GM12872 (cell line): Measurements from ENCODE around the gene JAG2.

ENCODE experiments used
- TF ChIP-seq, protein P1 (sequence below): IDR thresholded peaks from 3 replicates; pipeline ENCODE4 v1.5.1; 2011; ENCODE audit warnings: low read depth, mild to moderate bottlenecking, low read length, moderate library complexity; ENCODE audit not compliant: insufficient read depth

JAG2 gene

DNA sequence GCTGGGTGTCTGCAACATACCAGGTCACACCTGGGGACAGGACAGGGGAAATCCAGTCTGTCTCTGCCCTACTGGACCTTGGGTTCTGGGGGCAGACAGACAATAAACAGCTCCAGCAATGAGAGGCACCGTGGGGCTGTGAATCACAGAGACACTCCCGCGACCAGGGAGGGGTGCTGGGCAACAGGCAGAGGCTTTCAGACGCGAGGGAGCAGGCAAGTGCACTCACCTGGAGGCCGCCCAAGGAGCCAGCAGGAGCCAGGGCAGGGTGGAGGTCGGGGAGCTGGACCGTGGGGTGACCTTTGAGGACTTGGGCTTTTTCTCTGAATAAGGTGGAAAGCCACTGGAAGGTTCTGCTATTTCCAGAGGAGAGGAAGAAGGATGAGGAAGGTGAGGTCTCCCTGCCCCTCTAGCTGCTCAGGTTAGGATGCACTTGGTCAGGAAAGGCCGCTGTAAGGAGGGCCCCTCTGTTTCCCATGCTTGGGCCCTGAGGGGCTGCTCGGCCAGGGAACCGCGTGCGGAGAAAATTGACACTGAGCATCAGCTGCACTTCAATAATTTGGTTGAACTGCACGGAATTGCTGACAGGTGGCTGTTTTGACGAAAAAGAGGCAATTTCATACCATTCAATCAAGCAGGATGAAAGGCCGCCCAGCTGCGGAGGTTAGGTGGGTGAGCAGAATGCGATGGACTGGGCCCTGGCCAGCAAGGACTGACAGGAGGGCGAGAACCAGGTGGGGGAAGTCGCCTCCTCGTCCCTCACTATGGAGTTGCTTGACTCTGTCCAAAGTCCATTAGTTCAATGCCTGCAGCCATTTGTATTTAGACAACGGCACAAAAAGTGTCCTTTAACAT, 42.2 kb downstream of the JAG2 start:
- TF ChIP-seq, protein P1, sequence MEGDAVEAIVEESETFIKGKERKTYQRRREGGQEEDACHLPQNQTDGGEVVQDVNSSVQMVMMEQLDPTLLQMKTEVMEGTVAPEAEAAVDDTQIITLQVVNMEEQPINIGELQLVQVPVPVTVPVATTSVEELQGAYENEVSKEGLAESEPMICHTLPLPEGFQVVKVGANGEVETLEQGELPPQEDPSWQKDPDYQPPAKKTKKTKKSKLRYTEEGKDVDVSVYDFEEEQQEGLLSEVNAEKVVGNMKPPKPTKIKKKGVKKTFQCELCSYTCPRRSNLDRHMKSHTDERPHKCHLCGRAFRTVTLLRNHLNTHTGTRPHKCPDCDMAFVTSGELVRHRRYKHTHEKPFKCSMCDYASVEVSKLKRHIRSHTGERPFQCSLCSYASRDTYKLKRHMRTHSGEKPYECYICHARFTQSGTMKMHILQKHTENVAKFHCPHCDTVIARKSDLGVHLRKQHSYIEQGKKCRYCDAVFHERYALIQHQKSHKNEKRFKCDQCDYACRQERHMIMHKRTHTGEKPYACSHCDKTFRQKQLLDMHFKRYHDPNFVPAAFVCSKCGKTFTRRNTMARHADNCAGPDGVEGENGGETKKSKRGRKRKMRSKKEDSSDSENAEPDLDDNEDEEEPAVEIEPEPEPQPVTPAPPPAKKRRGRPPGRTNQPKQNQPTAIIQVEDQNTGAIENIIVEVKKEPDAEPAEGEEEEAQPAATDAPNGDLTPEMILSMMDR = no peak

DNA sequence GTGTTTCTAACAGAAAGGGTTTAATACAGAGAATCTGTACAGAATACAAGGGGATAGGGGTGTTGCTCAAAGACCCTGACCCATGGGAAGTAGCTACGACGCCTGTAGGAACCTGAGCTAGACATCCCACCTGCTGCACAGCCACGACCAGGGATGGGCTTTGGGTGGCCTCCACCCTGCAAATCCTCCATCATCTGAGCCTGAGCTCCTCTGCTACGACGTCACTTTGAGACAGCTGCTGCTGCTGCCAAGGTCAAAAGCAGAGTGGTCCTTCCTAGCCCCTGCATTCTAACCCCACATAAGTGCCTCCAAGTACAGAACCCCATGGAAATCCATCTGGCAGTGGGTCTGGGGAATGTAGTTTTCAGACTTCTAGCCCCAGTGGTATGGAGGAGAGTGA, 43.8 kb downstream of the JAG2 start:
- TF ChIP-seq, protein P1 = no peak

DNA sequence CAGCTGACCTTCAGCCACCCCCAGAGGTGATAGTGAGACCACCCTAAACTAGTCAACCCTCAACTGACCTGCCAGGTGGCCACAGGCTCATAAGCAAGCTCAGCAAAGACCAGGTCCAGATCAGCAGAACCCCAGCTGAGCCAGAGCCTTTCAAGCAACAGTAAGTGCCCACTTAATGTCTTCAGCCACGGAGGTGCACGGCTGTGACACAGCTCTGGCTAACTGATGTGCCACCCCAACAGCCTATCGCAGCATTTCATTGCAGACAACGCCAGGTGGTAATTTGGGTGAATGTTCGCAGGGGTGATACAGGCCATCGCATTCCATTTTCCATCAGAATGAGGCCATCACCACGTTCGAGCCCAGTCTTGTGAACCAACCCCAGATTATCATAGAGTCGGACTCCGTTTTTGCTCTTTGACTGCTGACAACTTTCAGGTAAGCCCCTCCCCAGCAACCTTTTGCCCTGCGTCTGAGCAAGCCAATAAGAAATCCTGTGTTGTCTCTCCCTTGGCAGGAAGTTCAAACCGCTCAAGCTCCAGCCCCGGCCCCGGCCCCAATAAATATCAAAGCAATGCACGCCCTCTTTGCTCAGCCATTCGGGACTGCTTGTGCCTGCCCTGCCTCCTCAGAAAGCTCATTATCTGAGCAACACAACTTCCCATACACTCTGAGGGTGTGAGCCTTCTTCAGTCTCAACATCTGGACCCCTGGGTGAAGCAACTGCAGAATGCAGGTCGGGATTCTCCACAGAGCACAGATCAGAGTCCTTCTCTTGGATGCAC, 44.4 kb downstream of the JAG2 start:
- TF ChIP-seq, protein P1 = no peak

DNA sequence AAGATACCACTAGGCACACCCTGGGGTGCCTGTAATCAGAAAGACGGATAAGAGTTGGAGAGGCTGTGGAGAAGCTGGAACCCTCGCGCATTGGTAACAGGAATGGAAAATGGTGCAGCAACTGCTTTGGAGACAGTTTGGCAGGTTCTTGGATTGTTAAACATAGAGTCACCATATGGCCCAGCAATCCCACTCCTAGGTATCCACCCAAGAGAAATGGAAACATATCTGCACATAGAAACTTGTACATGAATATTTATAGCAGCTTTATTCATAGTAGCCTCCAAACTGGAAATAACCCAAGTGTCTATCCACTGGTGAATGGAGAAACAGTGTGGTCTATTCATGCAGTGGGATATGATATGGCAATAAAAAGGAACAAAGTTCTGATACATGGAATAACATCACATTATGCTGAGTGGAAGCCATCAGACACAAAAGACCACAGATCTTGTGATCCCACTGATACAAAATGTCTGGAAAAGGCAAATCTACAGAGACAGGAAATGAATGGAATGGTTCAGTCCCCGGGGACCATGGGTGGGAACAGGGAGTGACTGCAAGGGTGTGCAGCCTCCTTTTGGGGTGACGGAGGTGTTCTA, 45.4 kb downstream of the JAG2 start:
- TF ChIP-seq, protein P1 = no peak

DNA sequence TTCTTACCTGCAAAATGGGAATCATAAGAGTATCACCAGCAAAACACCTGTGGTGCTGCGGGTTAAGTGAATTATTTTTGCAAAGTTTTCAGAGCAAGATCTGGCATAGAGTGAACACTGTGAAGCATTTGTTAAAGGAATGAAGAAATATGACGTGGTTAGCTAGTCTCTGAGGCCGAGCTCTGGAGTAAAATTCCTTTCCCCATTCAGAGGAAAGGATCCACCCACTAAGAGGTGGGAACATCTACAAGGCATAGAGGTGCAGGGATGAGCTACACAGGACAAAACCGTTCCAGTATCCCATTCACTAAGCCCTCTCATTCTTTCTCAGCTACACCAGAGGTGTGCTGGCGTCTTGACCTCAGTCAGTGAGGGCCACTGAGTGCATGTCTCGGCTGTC, 48.5 kb downstream of the JAG2 start:
- TF ChIP-seq, protein P1 = no peak

DNA sequence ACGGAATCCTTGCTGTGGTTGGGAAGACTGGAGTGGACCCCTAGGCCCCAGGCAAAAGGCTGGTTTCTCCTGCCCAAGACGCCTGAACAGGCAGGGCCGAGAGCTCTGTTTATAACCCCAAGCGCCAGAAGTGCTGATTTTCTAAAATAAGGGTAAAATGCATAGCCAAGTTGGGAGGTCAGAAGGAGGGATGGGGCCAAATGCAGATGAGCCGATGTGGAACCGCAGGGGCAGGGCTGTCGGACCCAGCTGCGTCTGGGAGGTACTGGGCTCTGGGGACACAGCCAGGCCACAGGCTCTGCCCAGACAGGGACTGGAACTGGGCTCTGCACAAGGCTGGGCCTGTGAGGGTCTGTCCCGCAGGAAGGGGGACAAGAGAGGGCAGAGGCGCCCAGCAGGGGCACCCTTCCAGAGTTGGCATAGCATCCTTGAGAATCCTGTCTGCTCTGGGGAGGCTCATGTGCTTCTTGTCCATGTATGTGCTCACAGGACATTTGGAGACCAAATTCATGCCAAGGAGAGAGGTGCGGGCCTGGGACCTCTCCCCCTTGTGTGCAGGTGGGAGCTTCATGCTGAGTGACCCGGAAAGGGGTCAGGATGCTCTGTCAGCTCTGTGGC, 49.1 kb downstream of the JAG2 start:
- TF ChIP-seq, protein P1 = no peak
